HEK293 (cell line): ENCODE measurements around the gene PIEZO1.

Experiments
- KLF7 ChIP-seq: fragments of 450-650 bp; formaldehyde crosslinking; IDR thresholded peaks from 2 replicates; pipeline ENCODE4 v1.5.1; 2016; ENCODE audit warnings: missing biosample characterization, missing genetic modification characterization, borderline replicate concordance
- PATZ1 ChIP-seq: fragments of 450-650 bp; formaldehyde crosslinking; IDR thresholded peaks from 2 replicates; pipeline ENCODE4 v1.5.1; 2016; ENCODE audit warnings: missing biosample characterization, missing genetic modification characterization
- REPIN1 ChIP-seq: fragments of 450-650 bp; formaldehyde crosslinking; IDR thresholded peaks from 2 replicates; pipeline ENCODE4 v1.5.1; 2017; ENCODE audit warnings: missing biosample characterization, missing genetic modification characterization, low read depth
- ZBTB10 ChIP-seq: fragments of 450-650 bp; formaldehyde crosslinking; IDR thresholded peaks from 2 replicates; pipeline ENCODE4 v1.5.1; 2016; ENCODE audit warnings: missing biosample characterization, missing genetic modification characterization
- ZNF112 ChIP-seq: fragments of 450-650 bp; formaldehyde crosslinking; IDR thresholded peaks from 2 replicates; pipeline ENCODE4 v1.5.0; 2017; ENCODE audit warnings: missing biosample characterization, missing genetic modification characterization
- ZNF138 ChIP-seq: fragments of 450-650 bp; formaldehyde crosslinking; IDR thresholded peaks from 2 replicates; pipeline ENCODE4 v1.5.1; 2016; ENCODE audit warnings: missing biosample characterization, missing genetic modification characterization, borderline replicate concordance
- ZNF174 ChIP-seq: fragments of 450-650 bp; formaldehyde crosslinking; IDR thresholded peaks from 2 replicates; pipeline ENCODE4 v1.5.0; 2017; ENCODE audit warnings: missing biosample characterization, mild to moderate bottlenecking, missing genetic modification characterization
- ZNF2 ChIP-seq: fragments of 450-650 bp; formaldehyde crosslinking; IDR thresholded peaks from 2 replicates; pipeline ENCODE4 v1.5.1; 2016; ENCODE audit warnings: missing biosample characterization, missing genetic modification characterization
- ZNF214 ChIP-seq: fragments of 450-650 bp; formaldehyde crosslinking; IDR thresholded peaks from 2 replicates; pipeline ENCODE4 v1.5.1; 2017; ENCODE audit warnings: missing biosample characterization, mild to moderate bottlenecking, missing genetic modification characterization, borderline replicate concordance
- ZNF23 ChIP-seq: fragments of 450-650 bp; formaldehyde crosslinking; IDR thresholded peaks from 2 replicates; pipeline ENCODE4 v1.5.1; 2016; ENCODE audit warnings: missing biosample characterization, missing genetic modification characterization, borderline replicate concordance
- ZNF248 ChIP-seq: fragments of 450-650 bp; formaldehyde crosslinking; IDR thresholded peaks from 2 replicates; pipeline ENCODE4 v1.5.1; 2017; ENCODE audit warnings: missing biosample characterization, missing genetic modification characterization
- ZNF280C ChIP-seq: fragments of 450-650 bp; formaldehyde crosslinking; IDR thresholded peaks from 2 replicates; pipeline ENCODE4 v1.5.1; 2016; ENCODE audit warnings: missing biosample characterization, missing genetic modification characterization
- ZNF341 ChIP-seq: fragments of 450-650 bp; formaldehyde crosslinking; IDR thresholded peaks from 2 replicates; pipeline ENCODE4; 2016; ENCODE audit warnings: low read depth, missing biosample characterization, missing genetic modification characterization
- ZNF488 ChIP-seq: fragments of 450-650 bp; formaldehyde crosslinking; IDR thresholded peaks from 2 replicates; pipeline ENCODE4 v1.5.1; 2016; ENCODE audit warnings: missing biosample characterization, missing genetic modification characterization
- ZNF544 ChIP-seq: fragments of 450-650 bp; formaldehyde crosslinking; IDR thresholded peaks from 2 replicates; pipeline ENCODE4 v1.5.0; 2017; ENCODE audit warnings: missing biosample characterization, missing genetic modification characterization
- ZNF600 ChIP-seq: fragments of 450-650 bp; formaldehyde crosslinking; IDR thresholded peaks from 2 replicates; pipeline ENCODE4 v1.5.1; 2016; ENCODE audit warnings: missing biosample characterization, missing genetic modification characterization
- ZNF670 ChIP-seq: fragments of 450-650 bp; formaldehyde crosslinking; IDR thresholded peaks from 2 replicates; pipeline ENCODE4 v1.5.1; 2016; ENCODE audit warnings: missing biosample characterization, missing genetic modification characterization, low read depth
- ZNF747 ChIP-seq: fragments of 450-650 bp; formaldehyde crosslinking; IDR thresholded peaks from 2 replicates; pipeline ENCODE4 v1.5.1; 2016; ENCODE audit warnings: missing biosample characterization, missing genetic modification characterization
- ZNF777 ChIP-seq: fragments of 450-650 bp; formaldehyde crosslinking; IDR thresholded peaks from 2 replicates; pipeline ENCODE4 v1.5.1; 2017; ENCODE audit warnings: missing biosample characterization, missing genetic modification characterization, borderline replicate concordance
- ZSCAN16 ChIP-seq: fragments of 450-650 bp; formaldehyde crosslinking; IDR thresholded peaks from 2 replicates; pipeline ENCODE4 v1.5.1; 2016; ENCODE audit warnings: missing biosample characterization, missing genetic modification characterization
- ZSCAN23 ChIP-seq: fragments of 450-650 bp; formaldehyde crosslinking; IDR thresholded peaks from 2 replicates; pipeline ENCODE4 v1.5.1; 2016; ENCODE audit warnings: missing biosample characterization, missing genetic modification characterization
- TF ChIP-seq, protein P1 (sequence below): fragments of 450-650 bp; formaldehyde crosslinking; IDR thresholded peaks from 2 replicates; pipeline ENCODE4 v1.5.1; 2016; ENCODE audit warnings: missing biosample characterization, missing genetic modification characterization
- TF ChIP-seq, protein P2 (sequence below): fragments of 450-650 bp; formaldehyde crosslinking; IDR thresholded peaks from 2 replicates; pipeline ENCODE4 v1.5.1; 2017; ENCODE audit warnings: missing biosample characterization, missing genetic modification characterization
- TF ChIP-seq, protein P3 (sequence below): fragments of 450-650 bp; formaldehyde crosslinking; IDR thresholded peaks from 2 replicates; pipeline ENCODE4 v1.5.1; 2016; ENCODE audit warnings: missing biosample characterization, missing genetic modification characterization, borderline replicate concordance

PIEZO1 gene

DNA sequence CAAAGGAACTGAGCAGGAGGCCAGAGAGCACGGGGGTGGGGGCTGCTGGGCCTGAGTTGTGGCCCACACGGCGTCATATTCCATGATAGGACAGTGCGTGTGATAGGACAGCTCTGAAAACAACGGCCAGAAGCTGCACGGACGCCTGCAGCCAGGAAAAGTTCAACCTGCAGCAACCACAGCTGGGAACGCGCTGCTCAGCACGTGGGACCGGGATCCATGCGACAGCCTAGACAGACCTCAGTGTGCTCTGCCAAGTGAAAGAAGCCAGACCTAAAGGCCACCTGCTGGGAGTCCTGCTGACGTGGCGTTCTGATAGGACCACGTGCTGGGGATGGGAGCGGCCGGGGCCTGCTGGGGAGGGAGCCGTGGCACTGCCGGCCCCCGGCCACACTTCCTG is 57.1 kb downstream of the PIEZO1 start (continued):
- TF ChIP-seq ZBTB10 (no peak), ZNF214 (tag by site-specific recombination) (no peak), ZNF544 (tag by site-specific recombination) (no peak), ZSCAN16 (tag by site-specific recombination) (no peak), ZSCAN23 (tag by site-specific recombination) (no peak), ZNF23 (tag by site-specific recombination) (no peak), KLF7 (tag by site-specific recombination) (no peak), PATZ1 (0 out of 2 replicates have a peak, but pooled peaks have one; percentile 24), ZNF777 (tag by site-specific recombination) (no peak), ZNF2 (tag by site-specific recombination) (no peak), ZNF248 (tag by site-specific recombination) (no peak), ZNF600 (peak; percentile 74), ZNF280C (no peak), ZNF138 (tag by site-specific recombination) (no peak), ZNF670 (tag by site-specific recombination) (no peak), ZNF174 (tag by site-specific recombination) (no peak), ZNF341 (no peak), ZNF488 (tag by site-specific recombination) (no peak), ZNF112 (tag by site-specific recombination) (no peak), REPIN1 (no peak), ZNF747 (no peak)
- TF ChIP-seq, protein P1, sequence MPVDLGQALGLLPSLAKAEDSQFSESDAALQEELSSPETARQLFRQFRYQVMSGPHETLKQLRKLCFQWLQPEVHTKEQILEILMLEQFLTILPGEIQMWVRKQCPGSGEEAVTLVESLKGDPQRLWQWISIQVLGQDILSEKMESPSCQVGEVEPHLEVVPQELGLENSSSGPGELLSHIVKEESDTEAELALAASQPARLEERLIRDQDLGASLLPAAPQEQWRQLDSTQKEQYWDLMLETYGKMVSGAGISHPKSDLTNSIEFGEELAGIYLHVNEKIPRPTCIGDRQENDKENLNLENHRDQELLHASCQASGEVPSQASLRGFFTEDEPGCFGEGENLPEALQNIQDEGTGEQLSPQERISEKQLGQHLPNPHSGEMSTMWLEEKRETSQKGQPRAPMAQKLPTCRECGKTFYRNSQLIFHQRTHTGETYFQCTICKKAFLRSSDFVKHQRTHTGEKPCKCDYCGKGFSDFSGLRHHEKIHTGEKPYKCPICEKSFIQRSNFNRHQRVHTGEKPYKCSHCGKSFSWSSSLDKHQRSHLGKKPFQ = no peak
- TF ChIP-seq, protein P2, sequence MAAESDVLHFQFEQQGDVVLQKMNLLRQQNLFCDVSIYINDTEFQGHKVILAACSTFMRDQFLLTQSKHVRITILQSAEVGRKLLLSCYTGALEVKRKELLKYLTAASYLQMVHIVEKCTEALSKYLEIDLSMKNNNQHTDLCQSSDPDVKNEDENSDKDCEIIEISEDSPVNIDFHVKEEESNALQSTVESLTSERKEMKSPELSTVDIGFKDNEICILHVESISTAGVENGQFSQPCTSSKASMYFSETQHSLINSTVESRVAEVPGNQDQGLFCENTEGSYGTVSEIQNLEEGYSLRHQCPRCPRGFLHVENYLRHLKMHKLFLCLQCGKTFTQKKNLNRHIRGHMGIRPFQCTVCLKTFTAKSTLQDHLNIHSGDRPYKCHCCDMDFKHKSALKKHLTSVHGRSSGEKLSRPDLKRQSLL (tag by site-specific recombination) = no peak
- TF ChIP-seq, protein P3, sequence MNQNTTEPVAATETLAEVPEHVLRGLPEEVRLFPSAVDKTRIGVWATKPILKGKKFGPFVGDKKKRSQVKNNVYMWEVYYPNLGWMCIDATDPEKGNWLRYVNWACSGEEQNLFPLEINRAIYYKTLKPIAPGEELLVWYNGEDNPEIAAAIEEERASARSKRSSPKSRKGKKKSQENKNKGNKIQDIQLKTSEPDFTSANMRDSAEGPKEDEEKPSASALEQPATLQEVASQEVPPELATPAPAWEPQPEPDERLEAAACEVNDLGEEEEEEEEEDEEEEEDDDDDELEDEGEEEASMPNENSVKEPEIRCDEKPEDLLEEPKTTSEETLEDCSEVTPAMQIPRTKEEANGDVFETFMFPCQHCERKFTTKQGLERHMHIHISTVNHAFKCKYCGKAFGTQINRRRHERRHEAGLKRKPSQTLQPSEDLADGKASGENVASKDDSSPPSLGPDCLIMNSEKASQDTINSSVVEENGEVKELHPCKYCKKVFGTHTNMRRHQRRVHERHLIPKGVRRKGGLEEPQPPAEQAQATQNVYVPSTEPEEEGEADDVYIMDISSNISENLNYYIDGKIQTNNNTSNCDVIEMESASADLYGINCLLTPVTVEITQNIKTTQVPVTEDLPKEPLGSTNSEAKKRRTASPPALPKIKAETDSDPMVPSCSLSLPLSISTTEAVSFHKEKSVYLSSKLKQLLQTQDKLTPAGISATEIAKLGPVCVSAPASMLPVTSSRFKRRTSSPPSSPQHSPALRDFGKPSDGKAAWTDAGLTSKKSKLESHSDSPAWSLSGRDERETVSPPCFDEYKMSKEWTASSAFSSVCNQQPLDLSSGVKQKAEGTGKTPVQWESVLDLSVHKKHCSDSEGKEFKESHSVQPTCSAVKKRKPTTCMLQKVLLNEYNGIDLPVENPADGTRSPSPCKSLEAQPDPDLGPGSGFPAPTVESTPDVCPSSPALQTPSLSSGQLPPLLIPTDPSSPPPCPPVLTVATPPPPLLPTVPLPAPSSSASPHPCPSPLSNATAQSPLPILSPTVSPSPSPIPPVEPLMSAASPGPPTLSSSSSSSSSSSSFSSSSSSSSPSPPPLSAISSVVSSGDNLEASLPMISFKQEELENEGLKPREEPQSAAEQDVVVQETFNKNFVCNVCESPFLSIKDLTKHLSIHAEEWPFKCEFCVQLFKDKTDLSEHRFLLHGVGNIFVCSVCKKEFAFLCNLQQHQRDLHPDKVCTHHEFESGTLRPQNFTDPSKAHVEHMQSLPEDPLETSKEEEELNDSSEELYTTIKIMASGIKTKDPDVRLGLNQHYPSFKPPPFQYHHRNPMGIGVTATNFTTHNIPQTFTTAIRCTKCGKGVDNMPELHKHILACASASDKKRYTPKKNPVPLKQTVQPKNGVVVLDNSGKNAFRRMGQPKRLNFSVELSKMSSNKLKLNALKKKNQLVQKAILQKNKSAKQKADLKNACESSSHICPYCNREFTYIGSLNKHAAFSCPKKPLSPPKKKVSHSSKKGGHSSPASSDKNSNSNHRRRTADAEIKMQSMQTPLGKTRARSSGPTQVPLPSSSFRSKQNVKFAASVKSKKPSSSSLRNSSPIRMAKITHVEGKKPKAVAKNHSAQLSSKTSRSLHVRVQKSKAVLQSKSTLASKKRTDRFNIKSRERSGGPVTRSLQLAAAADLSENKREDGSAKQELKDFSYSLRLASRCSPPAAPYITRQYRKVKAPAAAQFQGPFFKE (tag by site-specific recombination) = no peak
